ENCODE measurements around the gene MVD.

MVD gene, protein sequence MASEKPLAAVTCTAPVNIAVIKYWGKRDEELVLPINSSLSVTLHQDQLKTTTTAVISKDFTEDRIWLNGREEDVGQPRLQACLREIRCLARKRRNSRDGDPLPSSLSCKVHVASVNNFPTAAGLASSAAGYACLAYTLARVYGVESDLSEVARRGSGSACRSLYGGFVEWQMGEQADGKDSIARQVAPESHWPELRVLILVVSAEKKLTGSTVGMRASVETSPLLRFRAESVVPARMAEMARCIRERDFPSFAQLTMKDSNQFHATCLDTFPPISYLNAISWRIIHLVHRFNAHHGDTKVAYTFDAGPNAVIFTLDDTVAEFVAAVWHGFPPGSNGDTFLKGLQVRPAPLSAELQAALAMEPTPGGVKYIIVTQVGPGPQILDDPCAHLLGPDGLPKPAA

DNA sequence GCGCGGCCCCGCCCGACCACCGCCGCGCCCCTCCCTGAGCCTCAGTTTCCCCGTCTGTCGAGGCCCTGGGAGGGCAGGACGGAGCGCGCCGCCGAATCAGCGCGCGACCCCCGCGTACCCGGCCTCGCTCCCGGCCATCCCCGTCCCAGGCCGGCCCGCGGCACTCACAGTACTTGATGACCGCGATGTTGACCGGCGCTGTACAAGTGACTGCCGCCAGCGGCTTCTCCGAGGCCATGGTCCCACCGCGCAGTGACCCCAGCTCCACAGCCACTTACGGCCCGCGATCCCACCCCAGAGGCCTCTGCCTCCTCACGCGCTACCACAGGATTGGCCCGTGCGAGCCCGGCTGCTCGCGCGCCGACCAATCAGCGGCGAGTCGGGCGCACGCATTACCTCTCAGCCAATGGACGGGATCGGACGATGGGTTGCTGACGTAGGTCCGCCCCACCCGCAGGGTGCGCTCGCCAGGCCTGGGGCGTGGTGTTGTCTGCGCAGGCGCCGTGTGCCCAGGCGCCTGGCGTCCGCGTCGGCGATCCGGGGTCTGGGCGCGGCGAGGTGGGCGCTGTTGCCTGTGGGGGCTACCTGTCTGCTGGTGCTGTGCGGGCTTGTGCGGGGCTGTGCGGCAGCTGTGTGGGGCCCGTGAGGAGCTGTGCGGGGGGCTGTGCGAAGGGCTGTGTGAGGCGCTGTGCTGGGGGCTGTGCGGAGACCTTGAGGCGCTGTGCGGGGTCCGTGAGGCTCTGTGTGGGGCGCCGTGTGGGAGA lies at the start of gene MVD:
Gene MVD (minus strand): TSS at position 249 of the 764 bp plus-strand sequence. CDS start 11 bp downstream, at position 238.
- peak; percentile 55 to 80 for DNase-seq

DNA sequence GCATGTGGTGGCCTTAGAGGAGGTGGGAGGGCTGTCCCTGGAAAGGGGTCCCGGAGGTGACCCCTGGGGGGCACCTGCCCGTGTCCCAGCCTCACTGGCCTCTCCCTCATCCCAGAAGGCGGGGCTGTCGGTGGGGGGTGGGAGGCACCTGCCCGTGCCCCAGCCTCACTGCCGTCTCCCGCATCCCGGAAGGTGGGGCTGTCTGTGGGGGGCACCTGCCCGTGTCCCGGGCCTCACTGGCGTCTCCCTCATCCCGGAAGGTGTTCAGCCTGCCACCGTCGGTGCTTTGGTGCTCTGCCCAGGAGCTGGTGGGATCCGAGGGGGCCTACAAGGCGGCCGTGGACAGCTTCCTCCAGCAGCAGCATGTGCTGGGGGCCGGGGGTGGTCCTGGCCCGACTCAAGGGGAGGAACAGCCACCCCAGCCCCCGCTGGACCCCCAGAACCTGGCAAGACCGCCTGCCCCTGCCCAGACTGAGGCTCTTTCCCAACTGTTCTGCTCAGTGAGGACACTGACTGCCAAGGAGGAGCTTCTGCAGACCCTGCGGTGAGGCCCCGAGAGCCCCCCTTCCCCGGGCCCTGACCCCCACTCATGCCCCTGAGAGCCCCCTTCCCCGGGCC lies 49.6 kb upstream of the MVD start:
- DNase-seq = no peak

DNA sequence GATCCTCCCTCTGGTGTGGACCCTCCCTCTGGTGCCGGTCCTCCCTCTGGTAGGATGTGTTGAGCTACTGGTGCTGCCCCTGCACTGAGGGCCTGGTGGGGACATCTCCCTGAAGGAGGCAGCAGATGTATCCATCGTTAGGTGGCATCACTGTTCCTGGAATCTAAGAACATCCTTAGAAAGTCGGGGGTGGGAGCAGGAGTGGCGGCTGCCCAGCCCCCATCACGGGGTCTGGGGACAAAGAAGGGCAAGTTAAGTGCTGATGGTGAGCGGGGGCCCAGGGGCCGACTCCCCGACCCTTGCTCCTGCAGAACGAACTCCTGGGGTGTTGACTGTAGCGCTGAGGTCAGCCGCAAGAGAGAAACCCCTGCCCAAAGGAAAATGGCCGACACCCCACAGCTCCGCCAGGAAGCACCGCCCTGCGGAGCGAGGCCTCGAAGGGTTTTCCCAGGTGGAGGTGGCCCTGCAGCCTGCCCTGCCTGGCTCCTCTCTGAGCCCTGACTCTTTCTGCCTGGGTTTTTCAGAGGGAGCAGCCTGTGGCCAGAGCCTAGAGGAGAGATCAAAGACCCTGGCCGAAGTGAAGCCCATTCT lies 49.0 kb upstream of the MVD start:
- DNase-seq = no peak

DNA sequence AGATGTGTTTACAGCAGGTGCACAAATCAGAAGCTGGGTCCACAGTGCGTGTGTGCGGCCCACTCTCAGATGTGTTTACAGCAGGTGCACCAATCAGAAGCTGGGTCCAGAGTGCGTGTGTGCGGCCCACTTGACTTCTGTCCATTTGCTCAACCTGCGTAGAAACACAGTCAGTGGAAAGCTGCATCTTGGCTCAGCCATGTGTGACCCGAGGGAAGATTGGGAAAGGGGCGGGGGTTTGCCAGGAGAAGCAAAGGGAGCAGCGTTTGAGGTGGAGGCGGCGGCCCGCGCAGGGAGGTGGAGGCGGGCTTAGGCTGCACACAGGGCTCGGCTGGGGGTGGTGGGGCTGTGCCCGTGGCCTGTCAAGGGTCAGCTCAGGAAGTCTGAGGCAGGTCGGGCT lies 47.7 kb upstream of the MVD start:
- DNase-seq = no peak

DNA sequence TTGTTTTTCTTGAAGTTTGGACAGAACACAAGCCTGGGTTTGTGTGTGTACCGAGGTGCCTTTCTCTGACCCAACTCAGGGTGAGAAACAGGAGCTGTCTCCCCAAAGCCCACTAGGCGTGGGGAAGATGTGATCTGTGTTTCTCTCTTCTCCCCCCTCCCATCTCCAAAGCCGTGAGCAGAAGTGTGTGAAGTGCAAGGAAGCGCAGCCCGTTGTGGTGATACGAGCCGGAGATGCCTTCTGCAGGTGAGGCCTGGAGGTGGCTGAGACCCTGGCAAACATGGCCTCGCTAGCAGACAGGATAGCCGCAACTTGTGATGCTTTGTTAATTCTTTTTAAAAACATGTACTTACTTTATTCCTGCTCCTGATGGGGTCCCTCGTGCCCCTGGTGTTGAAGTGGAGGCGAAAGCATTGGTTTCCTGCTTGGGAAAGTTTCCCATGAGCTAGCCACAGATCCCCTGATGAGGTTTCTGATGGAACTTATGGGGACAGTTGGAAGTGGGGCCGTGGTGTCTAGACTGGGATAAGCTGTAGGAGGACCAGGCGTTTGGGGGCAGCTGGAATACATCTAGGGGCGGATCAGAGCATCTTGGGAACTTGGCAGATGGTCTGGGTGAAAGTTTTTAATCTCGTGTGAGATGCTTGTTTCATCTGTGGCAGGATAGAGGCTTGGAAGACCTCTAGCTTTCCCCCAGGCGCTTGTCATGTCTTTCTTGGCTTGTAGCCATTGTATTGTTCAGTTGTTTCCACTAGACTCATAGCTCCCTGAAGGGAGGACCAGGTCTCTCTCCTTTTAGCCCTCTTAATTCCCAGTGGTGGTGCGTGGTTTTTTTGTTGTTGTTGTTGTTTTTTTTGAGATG lies 44.3 kb upstream of the MVD start:
- no peak for DNase-seq

DNA sequence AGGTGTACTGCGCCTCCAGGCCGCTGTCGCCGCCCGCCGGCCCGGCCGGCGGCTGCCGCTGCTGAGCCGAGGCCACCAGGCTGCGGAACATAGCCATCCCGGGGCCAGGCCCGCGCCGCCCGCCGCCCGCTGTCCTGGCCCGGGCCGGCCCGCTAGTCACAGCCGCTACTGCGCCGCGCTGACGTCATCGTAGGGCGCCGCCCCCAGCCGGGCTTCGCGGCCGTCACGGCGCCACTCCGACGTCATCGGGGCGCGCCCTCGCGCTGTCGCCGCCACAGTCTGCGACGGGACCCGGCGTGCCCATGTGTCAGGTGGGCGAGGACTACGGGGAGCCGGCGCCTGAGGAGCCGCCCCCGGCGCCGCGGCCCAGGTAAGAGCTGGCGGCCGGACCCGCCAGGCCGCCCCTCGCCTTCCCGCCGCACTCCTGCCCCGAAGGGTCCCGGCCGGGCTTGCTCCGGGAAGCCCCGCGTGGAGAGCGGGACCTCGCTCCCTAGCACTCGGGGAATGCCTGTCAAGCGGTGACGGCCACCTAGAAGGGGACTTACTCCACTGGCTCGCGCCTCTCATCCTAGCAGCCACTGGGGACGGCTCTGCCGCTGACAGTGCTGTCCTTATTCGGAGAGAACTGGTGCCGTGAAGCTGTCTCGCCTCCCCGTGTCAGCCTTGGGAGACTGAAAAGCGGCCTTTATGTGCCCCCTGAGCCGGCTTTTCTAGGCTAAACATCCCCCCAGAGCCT lies 43.5 kb upstream of the MVD start, which contains the start of the genes CTU2 and RNF166:
Gene CTU2 (plus strand): TSS at position 275 of the 736 bp plus-strand sequence. CDS start 28 bp downstream, at position 303.
Gene RNF166 (minus strand): TSS at position 180 of the 736 bp plus-strand sequence. CDS start 83 bp downstream, at position 97.
- DNase-seq = peak; percentile 29 to 44

DNA sequence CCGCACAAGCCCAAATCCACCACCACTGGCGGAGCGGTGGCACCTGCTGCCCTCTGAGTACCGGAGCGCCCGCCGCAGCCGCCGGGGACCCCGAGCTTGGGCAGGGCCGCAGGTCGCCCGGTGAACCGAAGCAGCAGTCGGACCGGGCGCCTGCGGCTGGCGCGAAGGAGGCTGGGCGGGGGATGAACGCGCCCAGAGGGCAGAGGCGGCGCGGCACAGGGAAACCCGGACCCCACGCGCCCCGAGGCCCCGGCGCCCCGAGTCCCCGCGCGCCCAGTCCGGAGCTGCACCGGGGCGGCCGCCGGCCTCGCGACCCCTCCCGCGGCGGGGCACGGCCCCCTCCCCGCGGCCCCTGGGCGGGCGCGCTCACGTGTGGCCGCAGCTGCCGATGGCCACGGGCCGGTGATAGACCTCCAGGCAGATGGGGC lies 42.9 kb upstream of the MVD start:
- no peak for DNase-seq

- no peak for DNase-seq
These were observed 42.3 kb upstream of the MVD start for GRCh38 chr16:88705076-88705684.

DNA sequence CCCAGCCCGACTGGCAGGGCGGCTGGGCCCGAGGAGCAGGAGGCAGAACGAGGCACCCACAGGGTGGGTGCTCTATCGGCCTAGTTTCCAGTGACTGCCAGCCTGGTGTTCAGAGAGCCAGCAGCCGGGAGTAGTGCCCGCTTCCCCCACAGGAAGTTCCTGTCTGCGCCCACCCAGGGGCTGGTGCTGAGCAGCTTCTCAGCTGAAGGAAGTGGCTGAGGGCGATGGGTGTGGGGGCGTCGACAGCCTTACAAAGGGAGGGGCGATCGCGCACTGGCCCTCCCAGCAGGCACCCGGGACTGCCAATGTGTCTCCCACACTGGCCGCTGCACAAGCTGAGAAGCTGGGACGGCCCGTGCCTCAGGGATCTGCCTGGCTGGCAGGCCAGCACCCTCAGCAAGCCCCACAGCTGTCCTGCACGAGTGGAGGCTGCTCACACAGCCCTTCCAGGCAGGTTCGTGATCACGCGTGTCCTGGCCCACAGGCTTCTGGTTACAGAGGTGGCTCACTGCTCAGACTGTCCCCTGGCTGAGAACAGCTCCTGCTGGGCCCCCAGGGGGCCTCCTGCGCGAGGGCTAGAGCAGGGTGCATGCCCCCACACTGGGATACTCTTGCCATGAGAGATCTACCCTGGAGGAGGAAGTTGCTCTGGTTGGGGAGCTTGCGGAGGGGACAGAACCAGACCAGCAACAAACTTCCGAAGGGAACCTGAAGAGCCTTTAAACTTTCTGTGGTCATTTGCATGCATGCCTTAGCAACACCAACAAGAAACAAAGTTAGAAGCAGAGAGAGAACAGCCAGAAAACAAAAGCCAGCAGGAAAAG lies 40.8 kb upstream of the MVD start:
- DNase-seq = no peak

DNA sequence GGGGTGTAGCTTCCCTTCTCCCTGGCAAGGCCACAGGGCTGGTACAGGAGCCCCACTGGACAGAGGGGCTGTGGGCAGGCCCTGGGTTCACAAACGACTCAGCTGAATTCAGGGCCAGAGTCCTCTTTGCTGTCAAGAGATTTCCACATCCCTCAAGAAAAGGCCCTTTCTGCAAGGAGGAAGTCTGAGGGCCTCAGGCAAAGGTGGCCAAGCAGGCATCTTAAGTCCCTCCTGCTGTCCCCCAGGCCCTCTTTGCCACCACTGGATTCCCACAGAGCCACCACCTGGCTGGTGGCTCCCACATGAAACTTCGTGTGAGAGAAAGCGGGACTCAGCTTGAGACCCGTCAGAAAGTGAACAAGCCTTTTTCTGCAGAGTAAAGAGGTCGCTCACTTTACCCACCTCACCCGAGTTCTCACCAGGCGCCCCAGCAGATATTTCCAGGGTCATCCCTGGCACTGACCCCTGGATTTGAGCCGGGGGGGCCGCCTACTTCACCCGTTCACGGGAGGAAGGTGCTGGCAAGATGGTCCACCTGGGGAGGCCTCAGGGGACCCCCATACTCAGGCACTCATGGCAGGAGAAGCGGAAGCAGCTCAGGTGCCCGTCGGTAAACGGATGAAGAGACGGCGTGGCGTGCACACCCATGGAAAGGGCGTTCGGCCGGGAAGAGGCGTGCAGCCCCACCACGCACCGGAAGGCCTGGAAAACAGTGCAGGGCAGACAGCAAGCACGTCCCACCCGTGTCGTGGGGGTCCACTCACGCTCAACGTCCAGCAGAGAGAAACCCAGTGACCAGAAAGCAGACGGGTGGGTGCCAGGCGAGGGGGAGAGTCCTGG lies 39.7 kb upstream of the MVD start:
- no peak for DNase-seq

- no peak for DNase-seq
These were observed 38.9 kb upstream of the MVD start for GRCh38 chr16:88701581-88702370.

DNA sequence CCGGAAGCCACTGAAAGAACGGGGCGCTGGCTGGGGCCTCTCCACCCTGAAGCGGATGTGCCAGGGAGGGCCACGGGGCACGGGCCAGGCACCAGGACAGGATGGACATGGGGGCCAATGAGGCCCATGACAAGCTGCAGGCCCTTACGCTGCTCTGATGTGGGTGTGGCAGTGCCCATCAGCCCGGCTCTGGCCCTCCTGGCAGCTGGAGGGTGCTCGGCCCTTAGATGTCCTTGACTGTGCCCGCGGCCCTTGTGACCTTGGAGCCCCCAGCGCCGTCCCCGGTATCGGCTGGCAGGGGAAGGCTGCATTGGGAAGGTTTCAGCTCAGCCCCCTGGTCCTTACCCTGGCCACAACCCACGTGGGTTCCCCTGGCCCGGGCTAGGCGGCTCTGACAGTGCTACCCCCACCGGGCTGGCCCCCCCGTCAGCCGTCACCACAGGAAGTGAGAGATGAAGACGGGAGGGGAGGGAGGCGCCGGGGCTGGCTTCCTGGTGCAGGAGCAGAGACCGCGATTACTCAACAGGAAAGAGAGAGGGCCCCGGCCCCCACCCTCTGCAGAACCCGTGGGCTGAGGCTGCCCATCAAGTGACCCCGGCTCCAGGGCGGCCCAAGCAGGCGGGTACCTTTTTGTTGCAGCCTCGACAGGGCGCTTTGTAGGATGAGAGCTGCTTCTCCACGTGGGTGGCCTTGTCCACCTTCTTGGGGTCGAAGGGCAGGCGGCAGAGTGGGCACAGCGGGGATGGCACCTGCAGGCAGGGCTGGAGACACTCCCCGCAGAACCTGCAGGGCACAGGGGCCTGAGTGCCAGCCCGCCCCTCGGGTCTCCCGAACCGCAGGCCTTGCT lies 38.0 kb upstream of the MVD start:
- no peak for DNase-seq

DNA sequence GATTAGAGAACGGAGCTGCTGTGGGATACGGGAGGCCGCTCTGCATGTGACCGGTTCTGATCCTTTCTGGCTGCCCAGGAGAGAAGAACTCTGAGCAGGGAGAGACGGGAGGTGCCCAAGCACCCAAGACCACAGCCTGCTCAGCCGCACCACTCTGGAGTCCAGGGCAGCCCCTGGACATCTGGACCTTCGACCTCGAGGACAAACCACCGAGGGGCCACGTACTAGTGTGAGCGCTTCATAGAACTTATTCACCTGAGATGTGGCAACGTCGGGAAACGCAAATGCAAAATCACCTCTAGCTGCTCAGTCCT lies 37.4 kb upstream of the MVD start:
- DNase-seq = no peak

- no peak for DNase-seq
These were observed 36.3 kb upstream of the MVD start for GRCh38 chr16:88699180-88699579.

DNA sequence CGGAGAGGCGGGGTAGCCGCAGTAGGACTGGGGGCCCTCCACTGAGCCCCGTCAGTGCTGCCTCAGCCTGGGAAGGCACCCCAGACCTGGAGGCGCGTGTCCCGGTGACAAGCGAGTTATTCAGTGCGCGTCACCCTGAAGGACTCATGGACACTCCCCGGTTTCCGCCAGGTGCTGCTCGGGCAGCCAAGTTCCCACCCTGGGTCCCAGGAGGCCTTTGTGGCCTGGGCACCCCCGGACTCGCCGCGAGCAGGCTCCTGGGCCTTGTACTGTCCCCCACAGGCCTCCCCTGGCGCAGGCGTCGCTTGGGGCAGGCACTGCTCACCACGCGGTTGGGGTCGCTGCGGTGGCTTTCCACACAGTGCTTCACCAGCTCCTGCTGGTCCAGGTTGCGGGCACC lies 35.8 kb upstream of the MVD start:
- DNase-seq = no peak

GRCh38 chr16:88697831-88698615 lies 35.1 kb upstream of the MVD start:
- DNase-seq = no peak

Measured in NCI-H187 (cell line).